Right lobe of liver (tissue), 4 donors: ENCODE results near the gene RBL2.

Source experiments
- POLR2A ChIP-seq: fragments of 450-650 bp; IDR thresholded peaks from one replicate; pipeline ENCODE4 v1.6.1; 2017; ENCODE audit warnings: antibody characterized with exemption, mild to moderate bottlenecking
- TF ChIP-seq, protein P1 (sequence below), 4 donors: fragments of 200-600 bp in 3 of 4; fragments of 450-650 bp in 1 of 4; IDR thresholded peaks; one replicate each; pipeline versions ENCODE4 v1.5.1 to v1.8.0; 2016 to 2022; ENCODE audit warnings: antibody characterized with exemption in 4 of 4, mild to moderate bottlenecking in 2 of 4
- donor health status: DM: no; HTN: no; CAD: no.
- donor health status: DM: no; HTN: no; CAD: no.
- donor health status: DM: no; HTN: yes; CAD: no.

- TF ChIP-seq, protein P1, sequence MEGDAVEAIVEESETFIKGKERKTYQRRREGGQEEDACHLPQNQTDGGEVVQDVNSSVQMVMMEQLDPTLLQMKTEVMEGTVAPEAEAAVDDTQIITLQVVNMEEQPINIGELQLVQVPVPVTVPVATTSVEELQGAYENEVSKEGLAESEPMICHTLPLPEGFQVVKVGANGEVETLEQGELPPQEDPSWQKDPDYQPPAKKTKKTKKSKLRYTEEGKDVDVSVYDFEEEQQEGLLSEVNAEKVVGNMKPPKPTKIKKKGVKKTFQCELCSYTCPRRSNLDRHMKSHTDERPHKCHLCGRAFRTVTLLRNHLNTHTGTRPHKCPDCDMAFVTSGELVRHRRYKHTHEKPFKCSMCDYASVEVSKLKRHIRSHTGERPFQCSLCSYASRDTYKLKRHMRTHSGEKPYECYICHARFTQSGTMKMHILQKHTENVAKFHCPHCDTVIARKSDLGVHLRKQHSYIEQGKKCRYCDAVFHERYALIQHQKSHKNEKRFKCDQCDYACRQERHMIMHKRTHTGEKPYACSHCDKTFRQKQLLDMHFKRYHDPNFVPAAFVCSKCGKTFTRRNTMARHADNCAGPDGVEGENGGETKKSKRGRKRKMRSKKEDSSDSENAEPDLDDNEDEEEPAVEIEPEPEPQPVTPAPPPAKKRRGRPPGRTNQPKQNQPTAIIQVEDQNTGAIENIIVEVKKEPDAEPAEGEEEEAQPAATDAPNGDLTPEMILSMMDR (IDR thresholded peaks at IDR 0.05): no peak
- TF ChIP-seq POLR2A: no peak
Measured at GRCh38 chr16:53484542-53484941, 50.3 kb downstream of the RBL2 start.
